HG03460 (cell line): ENCODE measurements around the gene HM13.
"Not testable (repeated sequence)": the region's sequence is repeated elsewhere in the genome, so short reads cannot be mapped to it uniquely, and the experiment has no call there.

Experiments used
- ATAC-seq: cut with Tn5 transposase; IDR thresholded peaks from one replicate; pipeline ENCODE4 v1.9.1; 2021; ENCODE audit not compliant: unreplicated experiment

Gene HM13, protein sequence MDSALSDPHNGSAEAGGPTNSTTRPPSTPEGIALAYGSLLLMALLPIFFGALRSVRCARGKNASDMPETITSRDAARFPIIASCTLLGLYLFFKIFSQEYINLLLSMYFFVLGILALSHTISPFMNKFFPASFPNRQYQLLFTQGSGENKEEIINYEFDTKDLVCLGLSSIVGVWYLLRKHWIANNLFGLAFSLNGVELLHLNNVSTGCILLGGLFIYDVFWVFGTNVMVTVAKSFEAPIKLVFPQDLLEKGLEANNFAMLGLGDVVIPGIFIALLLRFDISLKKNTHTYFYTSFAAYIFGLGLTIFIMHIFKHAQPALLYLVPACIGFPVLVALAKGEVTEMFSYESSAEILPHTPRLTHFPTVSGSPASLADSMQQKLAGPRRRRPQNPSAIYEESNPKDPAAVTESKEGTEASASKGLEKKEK

DNA sequence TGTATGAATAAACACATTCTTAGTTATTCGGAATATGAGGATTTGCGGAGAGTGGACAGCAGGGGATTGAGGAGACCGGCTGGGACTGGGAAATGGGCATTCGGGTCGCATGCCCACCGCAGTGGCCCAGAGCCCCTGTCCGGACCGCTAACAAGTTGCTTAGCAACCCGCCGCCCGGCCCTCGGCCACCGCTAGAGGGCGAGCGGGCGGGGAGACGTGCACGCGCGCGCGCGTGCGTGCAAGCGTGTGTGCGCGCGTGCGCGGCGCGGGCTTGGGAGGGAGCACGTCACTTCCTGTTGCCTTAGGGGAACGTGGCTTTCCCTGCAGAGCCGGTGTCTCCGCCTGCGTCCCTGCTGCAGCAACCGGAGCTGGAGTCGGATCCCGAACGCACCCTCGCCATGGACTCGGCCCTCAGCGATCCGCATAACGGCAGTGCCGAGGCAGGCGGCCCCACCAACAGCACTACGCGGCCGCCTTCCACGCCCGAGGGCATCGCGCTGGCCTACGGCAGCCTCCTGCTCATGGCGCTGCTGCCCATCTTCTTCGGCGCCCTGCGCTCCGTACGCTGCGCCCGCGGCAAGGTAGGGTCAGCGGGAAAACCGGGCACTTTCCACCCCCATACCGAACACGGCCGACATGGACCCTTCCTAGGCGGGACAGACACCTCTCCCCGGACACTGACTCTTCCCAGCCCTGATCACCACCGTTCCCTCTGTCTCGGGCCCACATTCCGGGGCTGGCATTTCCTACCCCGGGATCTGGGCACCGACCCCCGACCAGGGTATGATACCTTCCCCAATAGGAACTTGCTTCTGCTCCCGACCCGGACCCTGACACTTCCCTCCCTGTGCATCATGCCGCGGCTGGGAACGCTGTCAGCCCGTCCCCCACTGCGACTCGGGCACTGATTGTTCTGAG lies at the start of gene HM13:
Gene HM13 (plus strand): TSS at position 289 of the 918 bp plus-strand sequence. CDS start 110 bp downstream, at position 399.
- peak; percentile 87 for ATAC-seq

DNA sequence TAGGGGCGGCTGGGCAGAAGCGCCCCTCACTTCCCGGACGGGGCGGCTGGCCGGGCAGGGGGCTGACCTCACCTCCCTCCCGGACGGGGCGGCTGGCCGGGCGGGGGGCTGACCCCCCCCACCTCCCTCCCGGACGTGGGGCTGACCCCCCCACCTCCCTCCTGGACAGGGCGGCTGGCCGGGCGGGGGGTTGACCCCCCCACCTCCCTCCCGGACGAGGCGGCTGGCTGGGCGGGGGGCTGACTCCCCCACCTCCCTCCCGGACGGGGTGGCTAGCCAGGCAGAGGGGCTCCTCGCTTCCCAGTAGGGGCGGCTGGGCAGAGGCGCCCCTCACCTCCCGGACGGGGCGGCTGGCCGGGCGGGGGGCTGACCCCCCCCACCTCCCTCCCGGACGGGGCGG lies 43.3 kb upstream of the HM13 start:
- not testable (repeated sequence) for ATAC-seq

DNA sequence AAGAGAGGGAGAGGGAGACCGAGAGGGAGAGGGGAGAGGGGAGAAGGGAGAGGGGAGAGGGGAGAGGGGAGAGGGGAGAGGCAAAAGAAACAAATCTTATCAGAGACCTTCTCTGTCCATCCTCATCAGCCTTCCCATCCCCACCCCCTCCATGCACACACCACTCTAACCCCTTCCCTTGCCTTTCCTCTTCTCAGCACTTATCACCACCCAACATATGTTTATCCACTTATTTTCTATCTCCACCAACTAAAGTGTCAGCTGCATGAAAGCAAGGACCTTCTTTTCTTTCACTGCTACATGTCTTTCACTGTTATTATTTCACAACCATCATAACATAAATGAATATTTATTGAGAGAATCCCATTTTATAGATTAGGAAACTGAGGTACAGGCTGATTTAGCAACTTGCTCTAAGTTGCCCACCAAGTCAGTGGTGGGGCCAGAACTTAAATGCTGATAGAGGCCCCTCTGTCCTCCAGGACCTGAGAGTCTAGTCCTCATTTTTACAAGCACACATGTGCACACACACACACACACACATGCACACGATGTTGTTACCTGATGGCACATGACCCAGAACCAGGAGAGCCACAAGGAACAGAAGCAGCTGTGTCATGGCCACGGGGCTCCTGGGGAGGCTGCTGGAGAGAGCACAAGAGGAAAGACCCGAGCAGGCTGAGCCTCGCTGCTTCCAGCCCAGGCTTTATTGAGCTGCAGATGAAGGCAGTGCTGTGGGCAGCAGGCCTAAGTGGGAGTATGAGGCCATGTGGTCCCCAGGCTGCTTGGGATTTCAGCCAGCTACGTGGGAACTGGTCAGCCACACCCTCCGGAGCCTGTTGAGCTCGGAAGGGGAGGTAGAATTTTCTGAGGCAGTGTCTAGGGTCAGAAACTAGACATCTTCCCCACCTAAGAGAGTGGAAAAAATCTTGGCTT lies 41.6 kb upstream of the HM13 start:
- ATAC-seq, result no peak

DNA sequence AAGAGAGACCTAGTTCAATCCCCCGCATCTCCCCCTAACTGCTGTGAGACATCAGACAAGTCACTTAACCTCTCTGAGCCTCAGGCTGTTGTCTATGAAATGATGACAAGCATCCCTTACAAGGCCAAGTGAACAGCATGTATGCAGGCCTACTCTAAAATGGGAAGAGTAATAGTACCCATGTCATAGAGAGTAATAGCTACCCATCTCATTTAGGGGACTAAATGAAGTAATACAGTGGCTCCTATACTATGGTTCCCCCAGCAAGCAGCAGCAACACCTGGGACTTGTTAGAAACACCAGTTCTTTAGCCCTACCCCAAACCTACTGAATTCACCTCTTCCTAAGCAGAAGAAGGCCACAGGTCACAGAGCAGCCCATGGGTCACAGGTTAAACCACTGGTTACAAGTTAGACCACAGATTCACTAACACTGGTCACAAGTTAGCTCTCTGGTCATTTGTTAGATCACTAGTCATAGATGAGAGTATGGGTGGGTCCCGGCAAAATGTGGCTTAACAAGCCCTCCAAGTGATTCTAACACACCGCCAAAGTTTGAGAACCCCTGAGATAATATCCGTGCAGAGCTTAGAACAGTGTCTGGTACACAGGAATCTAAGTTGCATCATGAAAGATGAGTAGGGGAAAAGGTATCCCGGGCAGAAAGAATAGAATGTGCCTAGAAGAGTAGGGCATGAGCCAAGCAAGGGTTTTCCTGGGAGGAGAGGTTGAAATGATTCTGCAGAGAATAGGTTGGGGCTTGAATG lies 40.7 kb upstream of the HM13 start:
- no peak for ATAC-seq

DNA sequence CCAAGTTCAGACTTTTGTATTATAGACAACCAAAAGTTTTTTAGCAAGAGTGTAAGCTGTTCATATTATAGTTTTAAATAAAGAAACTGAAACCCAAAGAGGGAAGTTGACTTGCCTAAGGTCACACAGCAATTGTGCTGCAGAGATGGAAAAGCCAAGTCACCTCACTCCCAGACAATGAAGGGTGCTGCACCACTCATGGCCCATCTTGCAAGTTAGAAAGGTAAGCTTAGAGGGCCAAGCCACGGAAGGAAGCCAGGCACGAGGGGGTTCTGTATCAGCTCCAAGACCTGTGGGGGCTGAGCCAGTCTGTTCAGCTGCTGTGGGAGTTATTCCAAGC lies 40.2 kb upstream of the HM13 start:
- no peak for ATAC-seq

DNA sequence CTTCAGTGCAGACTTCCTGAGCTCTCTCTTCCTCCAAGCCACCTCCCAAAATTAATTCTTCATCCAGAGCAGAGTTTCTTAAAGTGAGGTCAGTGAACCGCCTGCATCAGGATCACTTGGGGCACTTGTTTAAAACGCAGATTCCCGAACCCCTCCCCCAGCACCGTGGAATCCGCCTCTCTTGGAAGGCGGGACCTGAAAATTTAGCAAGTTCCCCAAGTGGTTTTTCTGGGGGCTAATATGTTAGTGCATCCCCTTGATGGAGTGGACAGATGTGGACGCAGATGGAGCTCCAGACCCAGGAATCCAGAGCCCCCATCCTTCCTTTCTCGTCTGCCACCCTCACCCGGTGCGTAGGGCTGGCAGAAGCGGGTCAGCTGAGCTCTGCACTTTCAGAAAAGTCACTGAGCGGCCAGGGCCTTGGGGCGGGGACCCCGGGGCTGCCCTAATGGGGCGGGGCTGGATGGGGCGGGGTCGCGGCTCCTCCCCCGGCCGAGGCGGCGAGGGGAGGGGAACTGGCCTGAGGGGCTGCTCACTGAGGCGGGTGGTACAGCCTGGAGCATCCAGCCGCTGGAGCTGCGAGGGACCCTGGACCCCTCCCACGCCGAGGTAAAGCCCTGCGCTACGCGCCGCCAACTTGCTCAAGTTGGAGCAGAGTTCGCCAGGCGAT lies 39.3 kb upstream of the HM13 start, which contains the start of the genes DEFB124 and REM1:
Gene DEFB124 (minus strand): TSS at position 370 of the 670 bp plus-strand sequence. CDS start 2,114 bp downstream, outside the sequence.
Gene REM1 (plus strand): TSS at position 531 of the 670 bp plus-strand sequence. CDS start 1,158 bp downstream, outside the sequence.
- ATAC-seq, result no peak

DNA sequence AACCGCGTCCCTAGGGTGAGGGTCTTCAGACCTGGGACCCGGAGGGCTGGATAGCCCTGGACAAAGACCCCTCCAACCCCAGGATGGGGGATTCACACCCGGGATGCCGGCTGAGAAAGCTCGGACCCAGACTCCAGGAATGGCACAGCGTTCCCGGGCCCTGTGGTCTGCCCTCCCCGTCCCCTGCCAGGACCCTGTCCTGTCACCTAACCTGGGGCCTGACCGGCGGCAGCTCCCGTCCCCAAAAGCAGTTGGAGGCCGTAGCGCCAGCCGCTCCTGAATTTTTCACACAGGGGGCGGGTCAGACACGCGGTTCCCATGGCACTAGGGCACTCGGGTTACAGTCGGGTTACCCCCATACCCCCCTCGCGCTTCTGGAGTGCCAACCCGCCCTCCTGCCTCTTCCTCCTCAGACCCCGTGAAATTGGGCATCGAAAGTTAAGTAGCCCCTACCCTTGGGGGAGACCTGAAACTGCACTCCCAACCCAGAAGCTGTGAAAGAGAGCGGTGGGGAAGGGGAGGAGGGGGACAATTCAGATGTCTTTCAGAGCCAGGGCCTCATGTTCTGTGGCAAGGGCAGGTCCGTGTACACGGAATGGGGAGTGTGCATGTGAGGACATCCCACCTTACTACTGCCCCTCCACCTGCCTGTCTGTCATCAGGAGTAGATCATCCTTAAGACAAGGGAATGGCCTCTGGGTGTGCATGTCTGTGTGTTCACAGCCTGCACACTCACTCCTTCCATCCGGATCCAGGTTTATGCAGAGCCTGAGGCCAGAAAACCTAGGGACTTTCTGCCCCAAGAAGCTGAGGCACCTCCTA lies 38.6 kb upstream of the HM13 start:
- no peak for ATAC-seq

DNA sequence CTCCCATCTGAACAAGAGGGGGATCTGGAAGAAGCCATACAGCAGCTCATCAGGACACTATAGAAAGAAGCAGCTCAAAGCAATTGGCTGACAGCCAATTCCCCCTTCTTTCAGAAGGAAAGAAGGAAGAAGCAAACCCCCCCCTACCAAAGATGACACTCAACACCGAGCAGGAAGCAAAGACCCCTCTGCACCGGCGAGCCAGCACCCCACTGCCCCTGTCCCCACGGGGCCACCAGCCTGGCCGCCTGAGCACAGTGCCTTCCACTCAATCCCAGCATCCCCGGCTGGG lies 38.0 kb upstream of the HM13 start:
- ATAC-seq, result no peak

DNA sequence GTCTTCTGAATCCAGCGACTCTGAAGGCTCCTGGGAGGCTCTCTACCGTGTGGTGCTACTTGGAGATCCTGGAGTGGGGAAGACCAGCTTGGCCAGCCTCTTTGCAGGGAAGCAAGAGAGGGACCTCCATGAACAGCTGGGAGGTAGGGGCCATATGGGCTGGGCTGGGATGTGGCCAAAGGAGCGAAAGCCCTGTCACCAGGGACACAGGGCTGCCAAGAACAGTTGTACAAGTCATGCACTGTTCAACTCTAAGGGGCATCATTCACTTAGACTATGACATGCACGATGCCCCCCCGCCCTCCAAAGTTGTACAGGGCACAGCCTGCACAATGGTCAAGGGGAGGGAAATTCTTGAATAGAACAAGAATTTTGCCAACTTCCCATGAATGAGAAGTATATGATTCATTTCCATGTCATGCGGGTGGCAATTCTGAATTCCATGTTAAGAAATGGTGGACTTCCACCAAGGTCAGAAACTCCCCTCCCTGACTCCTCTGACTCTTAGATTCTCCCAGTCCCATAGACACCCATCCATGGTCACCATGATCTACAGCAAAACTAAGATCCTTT lies 37.5 kb upstream of the HM13 start:
- ATAC-seq, result no peak

DNA sequence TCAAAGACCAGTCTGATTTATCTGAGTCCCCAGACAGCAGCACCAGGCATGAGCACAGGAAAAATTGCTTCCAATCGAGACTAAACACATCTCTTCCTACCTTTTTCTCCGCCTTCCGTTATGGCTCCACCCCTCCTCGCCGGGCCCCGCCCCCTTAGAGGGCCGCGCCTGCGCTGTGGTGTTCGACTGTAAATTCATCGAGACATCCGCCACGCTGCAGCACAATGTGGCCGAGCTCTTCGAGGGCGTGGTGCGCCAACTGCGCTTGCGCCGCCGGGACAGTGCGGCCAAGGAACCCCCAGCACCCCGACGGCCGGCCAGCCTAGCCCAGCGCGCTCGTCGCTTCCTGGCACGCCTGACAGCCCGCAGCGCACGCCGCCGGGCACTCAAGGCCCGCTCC lies 30.2 kb upstream of the HM13 start:
- no peak for ATAC-seq

DNA sequence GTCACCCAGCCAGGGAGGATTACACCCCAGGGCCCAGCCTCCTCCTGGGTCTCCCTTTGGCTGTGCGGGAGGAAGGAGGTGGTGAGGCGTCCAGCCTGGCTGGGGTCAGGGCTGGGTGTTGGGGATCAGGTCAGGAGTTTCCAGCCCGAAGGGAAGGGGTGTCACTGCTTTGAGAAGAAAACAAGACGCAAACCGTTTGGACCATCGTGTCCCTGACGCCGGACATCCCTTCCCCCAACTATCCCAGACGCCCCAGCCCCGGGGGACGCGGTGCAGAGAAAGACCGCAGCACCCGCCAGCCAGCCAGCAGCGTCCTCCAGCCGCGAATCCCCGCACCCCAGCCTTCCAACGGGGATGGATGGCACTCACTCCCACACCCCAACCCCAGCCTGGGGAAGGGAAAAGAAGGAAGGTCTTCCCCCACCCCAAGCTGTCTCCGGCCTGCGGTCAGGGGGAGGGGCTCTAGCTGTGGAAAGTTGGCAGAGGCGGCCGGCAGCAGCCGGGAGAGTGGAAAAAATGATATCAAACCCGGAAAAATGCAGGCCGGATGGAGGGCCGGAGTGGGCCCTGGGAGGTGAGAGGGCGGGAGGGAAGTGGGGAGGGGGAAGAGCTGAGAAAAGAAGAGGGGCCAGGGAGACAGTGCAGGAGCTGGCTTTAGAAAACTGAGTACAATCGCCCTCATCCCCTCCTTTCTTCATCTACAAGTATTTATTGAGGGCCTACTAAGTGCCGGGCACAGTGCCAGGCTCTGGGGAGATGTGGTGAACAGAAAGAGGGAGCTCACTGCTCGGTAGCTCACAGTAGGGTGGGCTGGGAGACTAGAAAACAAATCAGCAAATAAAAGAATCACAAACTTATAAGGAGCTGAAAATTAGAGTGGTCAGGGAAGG lies 28.5 kb upstream of the HM13 start:
- no peak for ATAC-seq

DNA sequence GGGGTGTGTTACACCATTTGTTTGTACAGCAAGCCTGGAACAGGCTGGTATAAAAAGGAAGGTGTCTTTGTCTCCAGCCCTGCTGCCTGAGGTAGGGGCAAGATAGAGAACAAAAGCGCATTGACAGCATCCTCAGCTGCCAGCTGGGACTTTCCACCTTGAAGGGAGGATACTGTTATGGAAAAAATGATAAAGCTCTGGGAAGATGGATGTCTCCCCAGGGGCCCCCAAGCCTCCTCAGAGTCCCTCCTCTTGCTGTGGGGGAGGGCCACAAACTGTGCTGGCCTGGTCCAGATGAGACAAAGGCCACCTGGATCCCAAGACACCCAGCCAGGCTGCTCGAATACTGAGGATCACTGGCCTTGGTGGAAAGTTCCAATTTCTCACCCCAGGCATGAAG lies 26.1 kb upstream of the HM13 start:
- no peak for ATAC-seq

DNA sequence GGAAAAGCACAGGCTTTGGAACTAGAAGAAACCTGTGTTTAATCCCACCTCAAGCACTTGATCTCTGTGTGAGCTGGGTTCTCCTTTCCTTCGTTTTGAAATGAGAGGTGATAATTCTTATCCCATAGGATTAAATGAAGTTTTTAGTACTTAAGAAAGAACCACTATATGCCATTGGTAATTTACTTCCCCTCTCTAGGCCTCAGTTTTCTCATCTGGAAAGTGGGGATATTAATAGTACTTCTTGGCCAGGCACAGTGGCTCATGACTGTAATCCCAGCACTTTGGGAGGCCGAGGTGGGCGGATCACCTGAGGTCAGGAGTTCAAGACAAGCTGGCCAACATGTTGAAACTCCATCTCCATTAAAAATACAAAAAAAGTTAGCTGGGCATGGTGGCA lies 25.1 kb upstream of the HM13 start:
- ATAC-seq, result no peak

DNA sequence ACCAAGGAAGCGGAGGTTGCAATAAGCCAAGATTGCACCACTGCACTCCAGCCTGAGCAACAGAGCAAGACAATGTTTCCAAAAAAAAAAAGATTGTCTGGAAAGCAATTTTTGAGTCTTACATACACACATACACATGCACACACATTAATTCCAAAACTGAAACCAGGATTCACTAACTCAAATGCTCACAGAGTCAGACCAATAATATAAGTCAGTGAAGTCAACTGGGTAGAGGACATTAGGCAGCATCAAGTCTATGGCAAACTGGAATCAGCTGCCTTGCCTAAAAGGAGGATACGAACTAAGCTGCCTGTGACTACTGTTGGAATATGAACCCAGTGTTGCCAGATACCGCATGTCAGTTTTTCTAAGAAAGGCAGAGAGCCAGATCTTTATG lies 23.5 kb upstream of the HM13 start:
- ATAC-seq, result no peak

DNA sequence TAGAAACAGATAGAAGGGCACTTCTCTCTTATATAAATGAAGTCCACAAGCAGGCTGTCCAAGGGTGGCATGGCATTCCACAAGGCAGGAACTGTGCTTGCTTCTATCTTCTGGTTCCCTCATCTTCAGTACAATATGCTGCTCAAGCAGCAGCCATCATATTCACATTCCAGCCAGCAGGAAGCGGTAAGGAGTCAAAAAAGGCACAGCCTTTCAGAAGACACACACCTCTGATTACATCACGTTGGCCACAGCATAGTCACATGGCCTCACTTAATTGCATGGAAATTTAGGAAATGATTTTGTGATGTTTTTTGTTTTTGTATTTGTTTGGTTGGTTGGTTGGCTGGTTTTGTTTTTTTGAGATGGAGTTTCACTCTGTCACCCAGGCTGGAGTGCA lies 20.1 kb upstream of the HM13 start:
- no peak for ATAC-seq

DNA sequence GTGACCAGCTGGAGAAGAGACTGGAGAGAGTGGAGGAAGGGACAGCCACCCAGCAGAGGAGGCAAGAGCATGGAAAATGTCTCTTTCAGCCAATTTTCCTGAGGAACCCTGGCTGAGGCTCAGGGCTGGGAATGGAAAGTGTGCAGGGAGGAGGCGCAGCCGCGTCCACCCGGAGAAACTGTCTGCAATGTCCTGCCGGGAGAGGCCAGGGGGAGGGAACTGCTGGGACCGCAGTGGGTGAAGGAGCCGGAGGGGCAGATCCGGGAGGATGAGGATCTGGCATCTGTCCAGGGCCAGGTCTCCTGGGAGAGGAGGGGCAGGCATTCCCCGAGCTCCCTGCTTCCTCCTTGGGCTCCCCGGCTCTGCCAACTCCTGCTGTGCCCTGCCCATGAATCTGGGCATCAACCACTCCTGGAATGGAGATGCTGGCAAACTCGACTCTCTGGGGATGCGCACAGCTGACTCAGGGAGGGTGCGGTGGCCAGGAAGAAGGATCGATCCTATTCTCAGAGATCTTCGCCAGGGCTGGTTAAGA lies 17.4 kb upstream of the HM13 start:
- ATAC-seq, result no peak

DNA sequence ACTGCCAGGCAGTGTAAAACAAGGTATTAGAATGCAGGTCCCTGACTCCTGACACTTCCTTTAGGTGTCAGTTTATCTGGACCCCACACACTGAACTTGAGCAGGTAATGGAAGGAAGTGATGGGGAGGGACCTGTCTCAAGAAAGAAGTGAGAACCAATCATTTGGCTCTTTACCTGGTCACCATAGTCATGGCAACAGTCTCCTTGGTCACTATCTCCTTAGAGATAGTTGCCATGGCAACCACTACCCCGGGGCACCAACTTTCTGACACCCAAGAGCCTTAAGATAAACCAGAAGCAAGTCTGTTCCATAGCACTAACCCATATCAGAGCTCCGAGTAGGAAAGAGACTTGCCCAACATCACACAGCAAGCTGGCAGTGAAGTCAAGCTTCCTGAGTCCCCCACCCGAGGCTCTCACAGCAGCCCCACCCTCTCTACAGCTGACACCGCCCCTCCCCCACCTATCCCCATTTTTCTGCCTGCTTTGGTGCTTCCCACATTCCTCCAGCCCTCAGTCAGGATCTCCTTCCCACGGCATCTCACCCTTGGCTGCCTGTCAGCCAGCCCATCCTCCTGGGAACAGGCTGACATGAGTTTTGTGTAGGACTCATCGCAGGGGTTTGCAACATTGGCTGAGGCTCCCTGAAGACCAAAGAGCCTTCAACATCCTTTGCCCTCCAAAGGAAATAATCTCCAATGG lies 16.3 kb upstream of the HM13 start:
- ATAC-seq, result no peak
